Psoas muscle (tissue), 8 donors: ENCODE results near the gene FNDC1. TPM values are rescaled to one million over a fixed set of nuclear protein-coding genes. Genes with fewer than 3 reads are reported as not detected.

Experiments
- ATAC-seq, 4 donors: fragments of 200-7000 bp; cut with Tn5 transposase; one replicate each; pipeline ENCODE4 v1.9.1; 2020; ENCODE audit warnings: moderate library complexity in 3 of 4, mild to moderate bottlenecking in 2 of 4
- DNase-seq, 2 donors: peaks; one replicate each; pipeline ENCODE4 v3.0.0-alpha.2; 2020
- H3K27ac ChIP-seq: fragments of 200-600 bp; one replicate; pipeline ENCODE4 v1.8.0; 2022
- H3K27me3 ChIP-seq, 3 donors: fragments of 200-600 bp in 1 of 3; one replicate each; pipeline versions ENCODE4 v1.6.1 to v1.8.0; 2013 to 2022; ENCODE audit warnings: low read length in 2 of 3, mild to moderate bottlenecking in 2 of 3, moderate library complexity in 1 of 3; ENCODE audit not compliant: insufficient read depth in 3 of 3
- H3K36me3 ChIP-seq, 2 donors: fragments of 200-600 bp in 1 of 2; one replicate each; pipeline versions ENCODE4 v1.6.1 to v1.8.0; 2013 to 2022; ENCODE audit warnings: low read depth in 1 of 2, mild to moderate bottlenecking in 1 of 2, moderate library complexity in 1 of 2; ENCODE audit not compliant: insufficient read depth in 1 of 2
- H3K4me1 ChIP-seq: fragments of 200-600 bp; one replicate; pipeline ENCODE4 v1.8.0; 2022
- H3K4me3 ChIP-seq: fragments of 200-600 bp; one replicate; pipeline ENCODE4 v1.8.0; 2022; ENCODE audit warnings: mild to moderate bottlenecking
- H3K9me3 ChIP-seq: fragments of 200-600 bp; one replicate; pipeline ENCODE4 v1.8.0; 2022
- CTCF ChIP-seq: fragments of 200-600 bp; IDR thresholded peaks from one replicate; pipeline ENCODE4 v1.8.0; 2022; ENCODE audit warnings: antibody characterized with exemption
- WGBS, 3 donors: extraction: QIAGEN DNeasy Blood & Tissue Kit; methylation state at CpG; one replicate each; pipeline versions ENCODE4 v1.1.6 to v1.1.7; 2013; 5-methylcytosine and 5-hydroxymethylcytosine counted together
- intact Hi-C, 2 donors: fragments of 100-400 bp; cut with DNase I; formaldehyde crosslinking; loops; one replicate each; pipeline versions ENCODE4 v1.11.0 to v1.14.2; 2022
- polyA plus RNA-seq, 3 donors: library from polyadenylated mRNA; stranded (reverse); fragments of 200-250 nt; gene quantifications; one replicate each; pipeline ENCODE4 v1.2.3, GENCODE V29; 2013
- total RNA-seq, 4 donors: library from RNA; stranded (reverse); fragmentation: NEBNext Ultra II Directional in 2 of 4; extraction: Animal tissue kit (Norgen Biotek cat#: 25700) in 2 of 4; gene quantifications; one replicate each; pipeline versions ENCODE4 v1.2.1 to v1.2.4, GENCODE V29; 2021 to 2023
- donor health status: healthy with polysubstance abuse.
- donor health status: DM: no; HTN: no; CAD: no; lungs with moderate emphysema.
- donor health status: Bipolar disorder and iron deficiency.
- donor health status: healthy.
- donor health status: DM: yes; HTN: yes; CAD: no.
- donor health status: DM: no; HTN: no; CAD: no.
- donor health status: DM: no; HTN: no; CAD: no.
- donor health status: DM: yes; HTN: yes; CAD: no.

The FNDC1 gene
- total and polyA plus RNA-seq, 7 donors, result 0.06 to 0.99 (median 0.29) TPM

- no peak overlapping the region for H3K27ac ChIP-seq
- TF ChIP-seq CTCF, result no peak
- intact Hi-C loops, result no loop called here
- H3K4me3 ChIP-seq, result no peak overlapping the region
- WGBS, 3 donors, result 48 to 51% (median 48%) methylated on average over 6 of the region's 6 CpGs
- no peaks in the 10 kb centered on the region for H3K36me3 ChIP-seq
- no peaks in the 10 kb centered on the region for H3K27me3 ChIP-seq
- DNase-seq (no peak), ATAC-seq (no peak)
- H3K4me1 ChIP-seq, result no peaks in the 10 kb centered on the region
- no peaks in the 10 kb centered on the region for H3K9me3 ChIP-seq
Measured at GRCh38 chr6:159313018-159313417, 143.8 kb downstream of the FNDC1 start.

- DNase-seq (no peak), ATAC-seq (no peak)
- Histone ChIP-seq H3K27me3 (no peaks in the 10 kb centered on the region), H3K4me1 (no peaks in the 10 kb centered on the region), H3K9me3 (no peaks in the 10 kb centered on the region), H3K4me3 (no peak overlapping the region), H3K36me3 (no peaks in the 10 kb centered on the region), H3K27ac (no peak overlapping the region)
- TF ChIP-seq CTCF, result no peak
- 90 to 92% (median 92%) methylated on average over 18 to 26 of the region's 26 CpGs for WGBS, 3 donors
- intact Hi-C loops, result no loop called here
Measured at GRCh38 chr6:159315562-159315961, 146.4 kb downstream of the FNDC1 start.

GRCh38 chr6:159317430-159317829 is 148.2 kb downstream of the FNDC1 start:
- intact Hi-C loops, result no loop called here
- Histone ChIP-seq H3K27ac (no peak overlapping the region), H3K27me3 (no peaks in the 10 kb centered on the region), H3K4me1 (no peaks in the 10 kb centered on the region), H3K9me3 (no peaks in the 10 kb centered on the region), H3K4me3 (no peak overlapping the region), H3K36me3 (no peaks in the 10 kb centered on the region)
- DNase-seq, result no peak
- no peak for ATAC-seq
- 86 to 92% (median 89%) methylated on average over 7 of the region's 7 CpGs for WGBS, 3 donors
- TF ChIP-seq CTCF, result no peak

- Histone ChIP-seq H3K27me3 (no peaks in the 10 kb centered on the region), H3K36me3 (no peaks in the 10 kb centered on the region), H3K4me3 (no peak overlapping the region), H3K27ac (no peak overlapping the region), H3K4me1 (no peaks in the 10 kb centered on the region), H3K9me3 (no peaks in the 10 kb centered on the region)
- ATAC-seq (no peak), DNase-seq (no peak)
- 86 to 90% (median 88%) methylated on average over 4 of the region's 4 CpGs for WGBS, 3 donors
- no peak for TF ChIP-seq CTCF
- intact Hi-C loops, result no loop called here
Measured at GRCh38 chr6:159321267-159321666, 152.1 kb downstream of the FNDC1 start.

Other genes starting within 250 kb of the FNDC1 start
- gene RSPH3, start 169.2 kb upstream of the FNDC1 start, total RNA-seq, result 1 to 10 TPM; 2.7 to 5.2 (median 4.0) TPM
- 1 to 10 TPM; 1.4 to 2.9 (median 2.7) TPM for gene RSPH3, start 169.2 kb upstream of the FNDC1 start, polyA plus RNA-seq
- 1 to 10 TPM in 1 of 4 donors, under 1 TPM in 3; 0.42 to 1.2 (median 0.65) TPM for gene TAGAP, start 124.4 kb upstream of the FNDC1 start, total RNA-seq
- gene TAGAP, start 124.4 kb upstream of the FNDC1 start, polyA plus RNA-seq, result under 1 TPM; 0.06 to 0.13 (median 0.10) TPM